ENCODE results near the gene PPP1R13B.

Gene PPP1R13B

GRCh38 chr14:103685276-103686211, 161.8 kb downstream of the PPP1R13B start:
- Histone ChIP-seq H3K9me3 (no peaks in the 10 kb centered on the region), H3K27me3 (no peaks in the 10 kb centered on the region), H3K36me3 (peaks cover 78% of the 10 kb centered on the region), H3K4me1 (no peaks in the 10 kb centered on the region), H3K4me3 (ENCODE audit: low read depth, low read length) (no peak overlapping the region)
- no peak for DNase-seq
- TF ChIP-seq CTCF (IDR thresholded peaks at IDR 0.05; ENCODE audit: low read depth, low read length) = no peak

- Histone ChIP-seq H3K4me3 (ENCODE audit: low read depth, low read length) (no peak overlapping the region), H3K4me1 (no peaks in the 10 kb centered on the region), H3K36me3 (peaks cover 84% of the 10 kb centered on the region), H3K27me3 (no peaks in the 10 kb centered on the region), H3K9me3 (no peaks in the 10 kb centered on the region)
- no peak for TF ChIP-seq CTCF (IDR thresholded peaks at IDR 0.05; ENCODE audit: low read depth, low read length)
- no peak for DNase-seq
Observed at GRCh38 chr14:103684871-103685270, 162.5 kb downstream of the PPP1R13B start.

- Histone ChIP-seq H3K36me3 (peaks cover 86% of the 10 kb centered on the region), H3K9me3 (no peaks in the 10 kb centered on the region), H3K27me3 (no peaks in the 10 kb centered on the region), H3K4me3 (ENCODE audit: low read depth, low read length) (no peak overlapping the region), H3K4me1 (no peaks in the 10 kb centered on the region)
- DNase-seq = no peak
- TF ChIP-seq CTCF (IDR thresholded peaks at IDR 0.05; ENCODE audit: low read depth, low read length) = no peak
Observed at GRCh38 chr14:103684471-103684870, 162.9 kb downstream of the PPP1R13B start.

Data from BE2C (cell line).